IMR-90 (cell line): ENCODE data around the gene KDM2B. TPM values are rescaled to one million over a fixed set of nuclear protein-coding genes. Genes with fewer than 3 reads are reported as not detected.

Experiments
- ATAC-seq: fragments of 200-7000 bp; cut with Tn5 transposase; 2 replicates; pipeline ENCODE4 v1.9.1; 2020; ENCODE audit warnings: low read depth, mild to moderate bottlenecking, moderate library complexity
- BruUV-seq: library from RNA; stranded (reverse); fragments of 400-500 nt; replicated peaks from 2 replicates; lab custom pipeline; 2021; lab: Mats Ljungman, UMichigan
- CTCF ChIA-PET: fragments of 300-600 bp; formaldehyde crosslinking; extraction: SDS; loops from one replicate; lab custom pipeline; 2021; ENCODE audit warnings: antibody characterized with exemption; lab: Yijun Ruan, JAX
- POLR2A ChIA-PET: fragments of 300-600 bp; sonication (Branson Sonifier 250); formaldehyde crosslinking; loops from one replicate; lab custom pipeline; 2022; ENCODE audit warnings: antibody characterized with exemption; ENCODE audit not compliant: unreplicated experiment; lab: Charles Lee
- DNase-seq: peaks from one replicate; pipeline ENCODE4 v3.0.0; 2013
- H2AFZ ChIP-seq: replicated peaks from 2 replicates; pipeline ENCODE3; 2013; ENCODE audit warnings: low read length, mild to moderate bottlenecking; ENCODE audit not compliant: poor library complexity
- H2AK5ac ChIP-seq: 2 replicates; pipeline ENCODE4 v1.6.1; 2013; ENCODE audit warnings: low read depth, low read length, inconsistent platforms
- H2AK9ac ChIP-seq: replicated peaks from 2 replicates; pipeline ENCODE3; 2013; ENCODE audit warnings: mild to moderate bottlenecking, low read depth, low read length, moderate library complexity; ENCODE audit not compliant: poor library complexity
- H2BK120ac ChIP-seq: 2 replicates; pipeline ENCODE4 v1.6.1; 2013; ENCODE audit warnings: low read depth, low read length, inconsistent platforms
- H2BK15ac ChIP-seq: 3 replicates; pipeline ENCODE4 v1.6.1; 2013; ENCODE audit warnings: low read depth, low read length, inconsistent platforms
- H2BK20ac ChIP-seq: 2 replicates; pipeline ENCODE4 v1.6.1; 2013; ENCODE audit warnings: low read depth, mild to moderate bottlenecking, inconsistent platforms, low read length, moderate library complexity
- H2BK5ac ChIP-seq: 2 replicates; pipeline ENCODE4 v1.6.1; 2013; ENCODE audit warnings: mild to moderate bottlenecking, low read depth, low read length, inconsistent platforms; ENCODE audit not compliant: poor library complexity, severe bottlenecking
- H3K14ac ChIP-seq: replicated peaks from 2 replicates; pipeline ENCODE4 v1.6.1; 2013; ENCODE audit warnings: low read depth, low read length, inconsistent platforms
- H3K18ac ChIP-seq: 2 replicates; pipeline ENCODE4 v1.6.1; 2013; ENCODE audit warnings: low read depth, low read length, control low read depth
- H3K23ac ChIP-seq: 2 replicates; pipeline ENCODE4 v1.6.1; 2013; ENCODE audit warnings: low read depth, low read length, inconsistent platforms
- H3K27ac ChIP-seq: 2 replicates; pipeline ENCODE4 v1.5.1; 2013; ENCODE audit warnings: mild to moderate bottlenecking, control low read depth, low read length; ENCODE audit not compliant: insufficient read depth
- H3K27me3 ChIP-seq: 2 replicates; pipeline ENCODE4 v1.6.1; 2013; ENCODE audit warnings: low read length; ENCODE audit not compliant: control insufficient read depth, insufficient read depth
- H3K36me3 ChIP-seq: 2 replicates; pipeline ENCODE4 v1.6.1; 2013; ENCODE audit warnings: low read length, mixed read lengths; ENCODE audit not compliant: control insufficient read depth, insufficient read depth
- H3K4ac ChIP-seq: 2 replicates; pipeline ENCODE4 v1.6.1; 2013; ENCODE audit warnings: low read depth, low read length, inconsistent platforms
- H3K4me1 ChIP-seq: 2 replicates; pipeline ENCODE4 v1.6.1; 2013; ENCODE audit warnings: low read length, mixed read lengths; ENCODE audit not compliant: control insufficient read depth, insufficient read depth
- H3K4me2 ChIP-seq: 2 replicates; pipeline ENCODE4 v1.6.1; 2013; ENCODE audit warnings: low read depth, mild to moderate bottlenecking, control low read depth, low read length, moderate library complexity
- H3K4me3 ChIP-seq: 2 replicates; pipeline ENCODE4 v1.5.1; 2013; ENCODE audit warnings: low read depth, mild to moderate bottlenecking, control low read depth, low read length, moderate library complexity; ENCODE audit not compliant: insufficient read depth
- H3K56ac ChIP-seq: 2 replicates; pipeline ENCODE4 v1.6.1; 2013; ENCODE audit warnings: low read length, inconsistent platforms; ENCODE audit not compliant: insufficient read depth; ENCODE audit errors: extremely low read depth
- H3K79me1 ChIP-seq, 2 experiments: 2 replicates each; pipeline ENCODE4 v1.6.1; 2013; ENCODE audit warnings: low read length in 2 of 2, inconsistent platforms in 1 of 2, low read depth in 1 of 2
- H3K9ac ChIP-seq: 2 replicates; pipeline ENCODE4 v1.6.1; 2013; ENCODE audit warnings: low read depth, low read length, control low read depth
- H3K9me1 ChIP-seq: 2 replicates; pipeline ENCODE4 v1.6.1; 2013; ENCODE audit warnings: low read length, inconsistent platforms; ENCODE audit not compliant: insufficient read depth
- H3K9me3 ChIP-seq: 2 replicates; pipeline ENCODE4 v1.6.1; 2013; ENCODE audit warnings: low read length; ENCODE audit not compliant: control insufficient read depth, insufficient read depth
- H4K20me1 ChIP-seq: 2 replicates; pipeline ENCODE4 v1.6.1; 2013; ENCODE audit warnings: low read length, inconsistent platforms; ENCODE audit not compliant: insufficient read depth
- H4K5ac ChIP-seq: 2 replicates; pipeline ENCODE4 v1.6.1; 2013; ENCODE audit warnings: mild to moderate bottlenecking, low read depth, low read length, control low read depth
- H4K8ac ChIP-seq, 2 experiments: 2 replicates each; pipeline ENCODE4 v1.6.1; 2013; ENCODE audit warnings: low read depth in 2 of 2, low read length in 2 of 2, control low read depth in 1 of 2, inconsistent platforms in 1 of 2
- H4K91ac ChIP-seq: 2 replicates; pipeline ENCODE4 v1.6.1; 2013; ENCODE audit warnings: low read depth, low read length, inconsistent platforms; ENCODE audit not compliant: insufficient read depth
- BHLHE40 ChIP-seq: fragments of 150-350 bp; IDR thresholded peaks from 2 replicates; pipeline ENCODE4 v1.6.1; 2016; ENCODE audit warnings: mild to moderate bottlenecking, low read depth, low read length
- CEBPB ChIP-seq: IDR thresholded peaks from 2 replicates; pipeline ENCODE4 v1.6.1; 2012; ENCODE audit warnings: low read depth, low read length, improper control_type of control experiment
- CHD1 ChIP-seq: IDR thresholded peaks from 2 replicates; pipeline ENCODE4 v1.6.1; 2012; ENCODE audit warnings: low read depth, low read length, improper control_type of control experiment
- CTCF ChIP-seq: conservative IDR thresholded peaks from 2 replicates; pipeline ENCODE4 v1.5.1; 2012; ENCODE audit warnings: mild to moderate bottlenecking, low read depth, low read length, improper control_type of control experiment
- ELK1 ChIP-seq: fragments of 150-350 bp; IDR thresholded peaks from 2 replicates; pipeline ENCODE4 v1.6.1; 2016; ENCODE audit warnings: low read depth, mild to moderate bottlenecking, low read length, moderate library complexity, borderline replicate concordance
- MXI1 ChIP-seq: IDR thresholded peaks from 2 replicates; pipeline ENCODE4 v1.6.1; 2012; ENCODE audit warnings: low read depth, mild to moderate bottlenecking, low read length, moderate library complexity, borderline replicate concordance
- POLR2A ChIP-seq: IDR thresholded peaks from 2 replicates; pipeline ENCODE4 v1.6.1; 2012; ENCODE audit warnings: mild to moderate bottlenecking, low read depth, low read length
- RCOR1 ChIP-seq: IDR thresholded peaks from 2 replicates; pipeline ENCODE4 v1.6.1; 2012; ENCODE audit warnings: mild to moderate bottlenecking, low read length, improper control_type of control experiment; ENCODE audit not compliant: insufficient replicate concordance
- SMC3 ChIP-seq: fragments of 150-350 bp; IDR thresholded peaks from 2 replicates; pipeline ENCODE4 v1.6.1; 2016; ENCODE audit warnings: low read depth, mild to moderate bottlenecking, antibody characterized with exemption, low read length, moderate library complexity
- WGBS, 2 experiments: methylation state at CpG; one replicate each; pipeline versions ENCODE4 v1.1.5 to v1.1.7; 2013; ENCODE audit warnings: missing lambda C conversion rate in 2 of 2; ENCODE audit not compliant: insufficient read length in 1 of 2; ENCODE audit errors: extremely low coverage in 2 of 2; 5-methylcytosine and 5-hydroxymethylcytosine counted together
- dilution Hi-C: fragments of 300-500 bp; cut with HindIII; formaldehyde crosslinking; loops from one replicate; pipeline ENCODE4 v1.14.3; 2018; ENCODE audit warnings: low sequenced_read_pairs; ENCODE audit not compliant: unreplicated experiment
- in situ Hi-C: fragments of 300-500 bp; cut with MboI; formaldehyde crosslinking; loops from 3 replicates; pipeline ENCODE4 v1.14.3; 2019; ENCODE audit warnings: low sequenced_read_pairs, inconsistent platforms, mixed read lengths
- intact Hi-C: fragments of 100-400 bp; cut with micrococcal nuclease; formaldehyde crosslinking; loops from 2 replicates; pipeline ENCODE4 v1.10.0; 2022
- polyA plus RNA-seq, 3 experiments: library from polyadenylated mRNA; depleted of rRNA; stranded (reverse); fragments of >200 nt; gene quantifications; 2 replicates each; pipeline ENCODE4 v1.2.3, GENCODE V29; 2012; ENCODE audit warnings: low replicate concordance in 1 of 3
- total RNA-seq: library from RNA; depleted of rRNA; stranded (reverse); fragments of >200 nt; gene quantifications from 2 replicates; pipeline ENCODE4 v1.2.3, GENCODE V29; 2012
- TF ChIP-seq, protein P1 (sequence below): fragments of 150-350 bp; IDR thresholded peaks from 2 replicates; pipeline ENCODE4 v1.6.1; 2017; ENCODE audit warnings: mild to moderate bottlenecking, antibody characterized with exemption, low read length, low read depth

KDM2B gene
- total and polyA plus RNA-seq, 2 of the 4 experiments (the other 2 are of a cell fraction) = 22.6 to 24.2 TPM

DNA sequence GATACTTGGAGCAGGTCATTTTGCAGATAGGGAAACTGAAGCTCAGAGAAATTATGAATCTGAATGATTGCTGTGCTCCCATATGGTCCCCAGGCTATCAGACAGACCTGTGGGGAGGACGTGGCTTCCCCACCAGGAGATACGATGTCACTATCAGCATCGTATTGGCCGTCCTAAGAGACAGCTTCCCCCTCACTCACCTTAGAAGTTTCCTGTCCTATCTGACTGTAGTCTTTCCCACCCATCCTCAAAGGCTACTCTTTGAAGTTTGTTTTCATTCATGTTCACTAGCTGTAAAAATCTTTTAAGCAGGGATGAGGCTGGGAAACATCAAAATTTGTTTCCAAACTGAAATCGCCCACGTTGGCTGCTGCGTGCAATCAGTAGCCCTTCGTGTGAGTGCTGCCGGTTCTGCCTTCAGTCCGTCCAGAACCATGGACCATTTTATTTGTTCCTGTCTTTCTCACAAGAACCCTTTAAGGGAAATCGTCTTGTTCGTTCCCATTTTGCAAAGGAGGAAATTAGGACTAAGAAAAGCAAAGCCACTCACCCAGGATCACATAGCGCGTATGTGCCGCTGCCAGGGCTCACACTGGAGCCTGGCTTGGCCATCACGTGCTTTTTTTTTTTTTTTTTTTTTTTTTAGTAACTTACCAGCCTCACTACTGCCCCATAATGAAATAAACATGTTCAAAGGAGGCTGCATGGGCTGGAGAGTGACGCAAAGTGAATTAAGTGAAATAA lies 1.0 kb upstream of the KDM2B start:
- peak overlapping the region; percentile 6; the same call in 1 of the 2 replicates for H3K27ac ChIP-seq
- H2AK5ac ChIP-seq = peak overlapping the region; percentile 73
- H4K91ac ChIP-seq = peak overlapping the region; percentile 37; the same call in 1 of the 2 replicates
- H2AFZ ChIP-seq = peak overlapping the region; percentile 81
- H3K56ac ChIP-seq = peak overlapping the region; percentile 42; the same call in 1 of the 2 replicates
- peak overlapping the region; percentile 66 for H3K9ac ChIP-seq
- TF ChIP-seq BHLHE40 (peak; percentile 71), CTCF (0 out of 2 replicates have a peak, but pooled peaks have one; percentile 11), RCOR1 (no peak), CHD1 (no peak), ELK1 (no peak), SMC3 (no peak), MXI1 (no peak), POLR2A (no peak), CEBPB (no peak)
- TF ChIP-seq, protein P1, sequence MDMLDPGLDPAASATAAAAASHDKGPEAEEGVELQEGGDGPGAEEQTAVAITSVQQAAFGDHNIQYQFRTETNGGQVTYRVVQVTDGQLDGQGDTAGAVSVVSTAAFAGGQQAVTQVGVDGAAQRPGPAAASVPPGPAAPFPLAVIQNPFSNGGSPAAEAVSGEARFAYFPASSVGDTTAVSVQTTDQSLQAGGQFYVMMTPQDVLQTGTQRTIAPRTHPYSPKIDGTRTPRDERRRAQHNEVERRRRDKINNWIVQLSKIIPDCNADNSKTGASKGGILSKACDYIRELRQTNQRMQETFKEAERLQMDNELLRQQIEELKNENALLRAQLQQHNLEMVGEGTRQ = peak; percentile 77
- peak overlapping the region; percentile 5; the same call in 1 of the 2 replicates for H2BK20ac ChIP-seq
- H3K4ac ChIP-seq = peak overlapping the region; percentile 78
- H4K8ac ChIP-seq = peak overlapping the region; percentile 49 to 83; a peak in 3 of 4 replicates
- H2AK9ac ChIP-seq = peak overlapping the region; percentile 18
- ChIA-PET CTCF (no interaction called here), POLR2A (no interaction called here)
- peak overlapping the region; percentile 73 for H3K4me2 ChIP-seq
- no TSS peak for BruUV-seq
- H3K27me3 ChIP-seq = no peaks in the 10 kb centered on the region
- in situ Hi-C loops (no loop called here), intact Hi-C loops (loop anchor here (5.0 kb wide), 1 partner anchor 45 kb away; the partner anchor contains the start of gene ORAI1), dilution Hi-C loops (no loop called here)
- no peaks in the 10 kb centered on the region for H3K9me3 ChIP-seq
- peaks cover 12 to 35% of the 10 kb centered on the region in 2 experiments; a peak in 3 of 4 replicates for H3K79me1 ChIP-seq
- H2BK5ac ChIP-seq = peak overlapping the region; percentile 38
- peak overlapping the region; percentile 70 for H3K14ac ChIP-seq
- peak overlapping the region; percentile 0; the same call in 1 of the 2 replicates for H3K18ac ChIP-seq
- ATAC-seq (no peak), DNase-seq (peak; percentile 50)
- 0 out of 2 replicates have a peak, but pooled peaks cover 5% of the 10 kb centered on the region for H3K9me1 ChIP-seq
- H4K20me1 ChIP-seq = no peaks in the 10 kb centered on the region
- peak overlapping the region; percentile 58 for H2BK120ac ChIP-seq
- peak overlapping the region; percentile 46; the same call in 1 of the 3 replicates for H2BK15ac ChIP-seq
- H3K4me3 ChIP-seq = peak overlapping the region; percentile 64
- H3K36me3 ChIP-seq = no peaks in the 10 kb centered on the region
- H3K23ac ChIP-seq = peak overlapping the region; percentile 66
- 3% methylated on average over 5 of the region's 17 CpGs; no CpG with 5 or more reads in 1 of the 2 experiments for WGBS, 2 experiments
- H3K4me1 ChIP-seq = peaks cover 17% of the 10 kb centered on the region
- peak overlapping the region; percentile 13; the same call in 1 of the 2 replicates for H4K5ac ChIP-seq
